CD4-positive, alpha-beta T cell treated with Interleukin-15 for 4 hours (primary cell): Measurements from ENCODE around the gene LARGE2.
A peak's percentile ranks its signal among the peaks of the same experiment; 100 is the strongest.

Experiments
- DNase-seq: peaks from one replicate; pipeline ENCODE4 v3.0.0-alpha.2; 2020; ENCODE audit warnings: low spot score

LARGE2 gene

DNA sequence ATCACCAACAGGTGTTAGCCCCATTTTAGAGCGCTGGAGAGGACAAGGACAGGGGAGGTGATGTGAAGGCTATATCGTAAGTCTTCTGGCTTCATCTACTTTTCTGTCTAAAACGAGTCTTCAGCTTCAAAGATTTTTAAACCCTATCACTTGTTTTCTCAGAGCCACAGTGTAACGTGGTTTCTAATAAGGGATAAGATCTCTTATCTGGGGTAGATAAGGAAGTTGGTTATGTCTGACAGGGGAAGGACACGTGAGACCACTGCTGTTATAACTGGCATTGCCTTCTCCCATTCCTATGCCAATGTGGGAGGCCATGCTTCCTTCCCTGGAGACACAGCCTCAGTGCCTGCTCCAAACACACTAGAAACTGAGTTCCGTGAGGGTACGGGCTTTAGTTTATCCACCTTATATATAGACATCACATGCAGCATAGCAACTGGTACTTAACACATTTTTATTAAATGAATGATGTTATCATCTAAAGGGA is 39.3 kb downstream of the LARGE2 start:
- DNase-seq: no peak

DNA sequence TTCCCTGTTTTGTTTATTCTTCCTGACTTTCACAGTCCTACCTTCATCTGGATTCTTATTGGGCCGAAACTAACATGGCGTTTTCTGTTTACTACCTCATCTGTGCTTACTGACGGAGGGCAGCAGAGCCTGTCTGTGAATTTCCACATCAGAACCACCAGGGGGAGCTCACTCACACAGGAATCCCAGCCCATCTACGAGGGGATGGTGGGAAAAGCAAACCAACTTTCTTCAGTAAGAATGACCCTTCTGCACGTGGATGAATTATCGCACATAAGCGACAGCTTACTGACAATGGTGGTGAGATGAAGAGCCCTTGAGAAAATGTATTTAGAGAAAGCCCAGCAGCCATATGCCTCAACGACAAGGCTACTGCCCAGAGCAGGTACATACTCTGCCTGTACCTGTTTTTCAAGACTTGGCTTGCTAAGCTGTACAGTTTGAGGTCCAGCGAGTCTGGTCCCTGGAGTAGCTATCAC is 42.5 kb downstream of the LARGE2 start:
- peak; percentile 70 for DNase-seq

GRCh38 chr11:45967506-45967905 is 45.0 kb downstream of the LARGE2 start:
- no peak for DNase-seq

DNA sequence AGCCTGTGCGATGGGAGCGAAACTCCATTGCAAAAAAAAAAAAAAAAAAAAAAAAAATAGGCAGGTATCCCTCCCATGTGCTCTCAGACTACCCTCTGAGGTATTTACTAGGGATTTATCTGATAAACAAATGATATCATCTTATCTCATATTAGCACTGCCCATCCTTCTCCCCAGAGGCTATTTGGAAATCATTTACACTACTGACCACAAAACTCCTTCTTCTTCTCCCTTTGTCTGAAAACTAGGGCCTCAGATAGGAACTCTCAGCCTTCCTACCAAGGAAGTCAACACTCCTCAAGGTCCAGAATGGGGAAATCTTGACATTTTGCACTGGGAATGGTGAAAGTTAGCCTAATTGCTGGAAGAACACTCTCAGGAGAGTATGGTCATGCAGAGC is 46.4 kb downstream of the LARGE2 start:
- DNase-seq: no peak

GRCh38 chr11:45973601-45974000 is 51.1 kb downstream of the LARGE2 start:
- DNase-seq: no peak

DNA sequence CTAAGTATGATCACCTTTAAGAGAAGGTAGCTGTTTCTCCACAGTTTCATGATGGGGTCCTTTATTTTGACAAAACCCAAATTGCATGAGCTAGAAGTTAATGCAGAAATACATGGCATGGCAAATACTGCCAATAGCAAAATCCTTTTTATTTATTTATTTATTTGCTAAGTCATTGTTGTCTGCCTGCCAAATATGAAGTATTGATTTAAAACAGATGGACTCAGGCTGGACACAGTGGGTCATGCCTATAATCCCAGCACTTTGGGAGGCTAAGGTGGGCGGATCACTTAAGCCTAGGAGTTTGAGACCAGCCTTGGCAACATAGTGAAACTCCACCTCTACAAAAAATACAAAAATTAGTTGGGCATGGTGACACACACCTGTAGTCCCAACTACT is 52.4 kb downstream of the LARGE2 start:
- no peak for DNase-seq
